ENCODE results near the gene PSEN2. TPM values are rescaled to one million over a fixed set of nuclear protein-coding genes. Genes with fewer than 3 reads are reported as not detected.
A peak's percentile ranks its signal among the peaks of the same experiment; 100 is the strongest.

Gene PSEN2
- total RNA-seq, 1 donor from 2014 or later, result 29.7 TPM

DNA sequence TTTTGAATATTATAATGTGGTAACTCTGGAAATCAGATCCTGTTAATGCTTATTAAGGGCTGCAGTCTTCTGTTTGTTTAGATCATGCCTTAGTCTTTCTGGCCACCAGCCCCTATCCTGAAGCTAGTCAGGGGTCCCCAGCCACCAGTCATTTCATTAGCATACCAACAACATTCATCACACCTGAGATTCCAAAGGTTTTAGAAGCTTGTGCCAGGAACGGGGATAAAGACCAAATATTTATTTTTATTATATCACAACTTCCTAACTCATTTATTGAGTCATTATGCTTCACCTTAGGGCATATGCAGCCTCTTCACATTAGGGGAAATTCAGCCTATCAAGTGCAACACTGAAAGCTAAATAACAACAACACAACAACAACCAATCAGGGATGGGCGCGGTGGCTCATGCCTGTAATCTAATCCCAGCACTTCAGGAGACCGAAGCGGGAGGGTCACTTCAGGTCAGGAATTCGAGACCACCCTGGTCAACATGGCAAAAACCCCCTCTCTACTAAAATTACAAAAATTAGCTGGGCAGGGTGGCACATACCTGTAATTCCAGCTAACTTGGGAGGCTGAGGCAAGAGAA lies 2.9 kb upstream of the PSEN2 start:
- TF ChIP-seq, protein P1, sequence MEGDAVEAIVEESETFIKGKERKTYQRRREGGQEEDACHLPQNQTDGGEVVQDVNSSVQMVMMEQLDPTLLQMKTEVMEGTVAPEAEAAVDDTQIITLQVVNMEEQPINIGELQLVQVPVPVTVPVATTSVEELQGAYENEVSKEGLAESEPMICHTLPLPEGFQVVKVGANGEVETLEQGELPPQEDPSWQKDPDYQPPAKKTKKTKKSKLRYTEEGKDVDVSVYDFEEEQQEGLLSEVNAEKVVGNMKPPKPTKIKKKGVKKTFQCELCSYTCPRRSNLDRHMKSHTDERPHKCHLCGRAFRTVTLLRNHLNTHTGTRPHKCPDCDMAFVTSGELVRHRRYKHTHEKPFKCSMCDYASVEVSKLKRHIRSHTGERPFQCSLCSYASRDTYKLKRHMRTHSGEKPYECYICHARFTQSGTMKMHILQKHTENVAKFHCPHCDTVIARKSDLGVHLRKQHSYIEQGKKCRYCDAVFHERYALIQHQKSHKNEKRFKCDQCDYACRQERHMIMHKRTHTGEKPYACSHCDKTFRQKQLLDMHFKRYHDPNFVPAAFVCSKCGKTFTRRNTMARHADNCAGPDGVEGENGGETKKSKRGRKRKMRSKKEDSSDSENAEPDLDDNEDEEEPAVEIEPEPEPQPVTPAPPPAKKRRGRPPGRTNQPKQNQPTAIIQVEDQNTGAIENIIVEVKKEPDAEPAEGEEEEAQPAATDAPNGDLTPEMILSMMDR (IDR thresholded peaks at IDR 0.05; ENCODE audit: insufficient read depth, low read length, poor library complexity, severe bottlenecking), result no peak
- H3K36me3 ChIP-seq (ENCODE audit: control insufficient read depth, insufficient read depth, low read length), result no peaks in the 10 kb centered on the region
- no peak overlapping the region for H3K4me3 ChIP-seq (ENCODE audit: low read depth, low read length)
- H3K27me3 ChIP-seq (ENCODE audit: control insufficient read depth, insufficient read depth, low read length), result no peaks in the 10 kb centered on the region
- no peak for DNase-seq (ENCODE audit: low read depth)

DNA sequence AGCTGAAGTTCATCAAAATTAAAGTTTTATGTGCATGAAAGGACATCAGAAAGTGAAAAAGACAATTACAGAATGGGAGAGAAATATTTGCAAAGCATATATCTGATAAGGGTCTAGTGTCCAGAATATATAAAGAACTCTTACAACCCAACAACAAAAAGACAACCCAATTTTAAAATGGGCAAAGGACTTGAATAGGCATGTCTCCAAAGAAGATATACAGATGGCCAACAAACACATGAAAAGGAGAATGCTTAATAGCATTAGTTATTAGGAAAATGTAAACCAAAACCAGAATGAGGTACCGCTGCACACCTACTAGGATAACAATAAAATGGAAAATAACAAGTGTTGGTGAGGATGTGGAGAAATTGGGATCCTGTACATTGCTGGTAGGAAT lies 1.7 kb upstream of the PSEN2 start:
- Histone ChIP-seq H3K27me3 (ENCODE audit: control insufficient read depth, insufficient read depth, low read length) (no peaks in the 10 kb centered on the region), H3K36me3 (ENCODE audit: control insufficient read depth, insufficient read depth, low read length) (no peaks in the 10 kb centered on the region), H3K4me3 (ENCODE audit: low read depth, low read length) (no peak overlapping the region)
- TF ChIP-seq, protein P1 (IDR thresholded peaks at IDR 0.05; ENCODE audit: insufficient read depth, low read length, poor library complexity, severe bottlenecking), result no peak
- DNase-seq (ENCODE audit: low read depth), result no peak

DNA sequence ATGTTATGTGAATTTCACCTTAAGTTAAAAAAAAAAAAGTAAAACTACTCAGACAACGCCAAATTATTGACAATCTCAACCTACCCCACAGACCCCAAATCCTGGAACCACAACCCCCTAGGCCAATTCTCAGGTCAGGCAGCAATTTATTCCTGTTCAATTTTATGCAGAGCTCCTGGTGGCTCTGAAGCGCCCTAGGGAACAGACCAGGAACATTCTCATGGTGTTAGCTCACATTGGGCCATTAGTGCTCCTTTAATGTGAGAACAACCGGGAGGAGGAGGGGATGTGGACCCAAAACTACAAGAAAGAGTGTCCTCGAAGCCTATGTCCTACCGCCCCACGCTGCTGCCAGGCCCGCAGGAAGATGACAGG lies 403 bp upstream of the PSEN2 start:
- DNase-seq (ENCODE audit: low read depth), result no peak
- Histone ChIP-seq H3K4me3 (ENCODE audit: low read depth, low read length) (peak overlapping the region; percentile 48), H3K36me3 (ENCODE audit: control insufficient read depth, insufficient read depth, low read length) (no peaks in the 10 kb centered on the region), H3K27me3 (ENCODE audit: control insufficient read depth, insufficient read depth, low read length) (no peaks in the 10 kb centered on the region)
- TF ChIP-seq, protein P1 (IDR thresholded peaks at IDR 0.05; ENCODE audit: insufficient read depth, low read length, poor library complexity, severe bottlenecking), result no peak

DNA sequence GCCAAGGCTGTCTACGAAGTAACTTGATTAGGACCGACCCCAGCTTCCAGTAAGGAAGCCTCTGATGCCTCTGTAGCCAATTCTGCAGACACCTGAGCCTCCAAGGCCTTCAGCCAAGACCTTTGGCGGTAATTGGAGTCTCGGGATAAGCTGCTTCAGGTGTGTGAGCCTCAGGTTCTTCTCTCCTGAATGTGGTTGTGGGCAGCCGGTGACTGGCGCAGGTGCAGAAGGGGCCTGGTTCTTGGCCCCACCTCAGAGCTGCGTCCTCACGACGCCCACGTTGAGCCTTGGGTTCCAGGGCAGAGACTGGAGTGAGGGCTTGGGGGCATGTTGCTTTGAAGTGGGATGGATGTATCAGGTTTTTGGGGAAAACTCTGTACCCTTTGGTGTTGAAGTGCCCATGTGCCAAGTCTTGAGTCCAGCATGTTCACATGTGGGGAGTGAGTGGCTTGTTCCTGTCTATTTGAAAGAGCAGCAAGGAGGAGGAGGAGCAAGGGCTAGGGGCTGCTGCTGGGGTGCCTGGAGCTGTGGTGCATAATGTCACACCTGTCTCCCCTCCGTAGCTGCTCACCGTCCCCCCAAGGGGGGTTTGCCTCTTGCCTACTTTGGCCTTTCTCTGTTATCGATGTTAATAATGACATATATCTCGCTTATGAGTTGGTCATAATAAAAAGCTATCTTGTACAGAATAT lies 1.4 kb downstream of the PSEN2 start:
- DNase-seq (ENCODE audit: low read depth), result no peak
- Histone ChIP-seq H3K36me3 (ENCODE audit: control insufficient read depth, insufficient read depth, low read length) (no peaks in the 10 kb centered on the region), H3K4me3 (ENCODE audit: low read depth, low read length) (no peak overlapping the region), H3K27me3 (ENCODE audit: control insufficient read depth, insufficient read depth, low read length) (no peaks in the 10 kb centered on the region)
- TF ChIP-seq, protein P1 (IDR thresholded peaks at IDR 0.05; ENCODE audit: insufficient read depth, low read length, poor library complexity, severe bottlenecking), result no peak

DNA sequence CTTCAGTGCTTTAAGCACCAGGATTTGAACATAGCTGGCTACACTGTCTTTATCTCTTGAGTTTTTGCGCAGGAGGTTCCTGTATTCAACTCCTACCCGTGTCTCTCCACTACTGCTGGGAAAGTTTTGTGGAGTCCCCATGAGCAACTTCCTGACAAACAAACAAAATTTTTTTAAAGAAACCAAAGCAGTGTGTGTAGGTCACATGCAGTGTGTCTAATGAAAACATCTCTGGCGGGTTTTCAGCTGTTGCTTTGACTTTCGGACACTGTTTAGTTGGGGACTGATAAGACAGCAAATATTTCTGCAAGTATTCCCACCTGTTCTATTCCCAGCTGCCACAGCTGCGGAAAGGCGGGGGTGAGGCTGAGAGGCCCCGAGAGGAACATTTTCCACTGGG lies 2.0 kb downstream of the PSEN2 start:
- TF ChIP-seq, protein P1 (IDR thresholded peaks at IDR 0.05; ENCODE audit: insufficient read depth, low read length, poor library complexity, severe bottlenecking), result no peak
- H3K36me3 ChIP-seq (ENCODE audit: control insufficient read depth, insufficient read depth, low read length), result no peaks in the 10 kb centered on the region
- no peaks in the 10 kb centered on the region for H3K27me3 ChIP-seq (ENCODE audit: control insufficient read depth, insufficient read depth, low read length)
- no peak overlapping the region for H3K4me3 ChIP-seq (ENCODE audit: low read depth, low read length)
- DNase-seq (ENCODE audit: low read depth), result no peak

Data from kidney epithelial cell (primary cell).